Measurements from ENCODE around the gene RRP1B. TPM values are rescaled to one million over a fixed set of nuclear protein-coding genes. Genes with fewer than 3 reads are reported as not detected.
A peak's percentile ranks its signal among the peaks of the same experiment; 100 is the strongest.

The RRP1B gene
- total and polyA plus RNA-seq, 9 of the 15 experiments (the other 6 are each of a cell fraction or from before 2014, with no cell fraction given) = 6.8 to 66.6 (median 41.9) TPM

DNA sequence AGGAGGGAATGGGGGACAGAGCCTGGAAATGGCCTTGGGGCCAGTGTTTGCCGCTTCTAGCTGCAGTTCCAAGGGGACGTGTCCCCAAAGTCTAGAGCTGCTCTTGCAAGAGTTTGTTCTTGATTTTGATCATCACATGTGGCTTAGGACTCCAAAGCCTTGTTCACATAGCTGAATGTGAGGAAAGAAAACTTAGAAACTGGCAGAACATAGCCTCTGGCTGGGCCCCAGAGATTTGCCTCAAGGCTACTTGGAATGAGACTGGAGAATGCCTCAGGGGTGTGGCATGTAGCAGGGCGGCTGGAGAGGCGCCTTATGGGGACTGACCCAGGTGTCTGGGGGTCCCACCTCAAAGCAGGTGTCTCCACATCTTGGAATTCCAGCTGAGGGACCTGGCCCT, 61.8 kb downstream of the RRP1B start:
- intact Hi-C loops (cut with micrococcal nuclease) = no loop called here
- ChIA-PET CTCF (ENCODE audit: low intra/inter-chr PET ratio) (no interaction called here), POLR2A (interaction anchor here (0.6 to 1.2 kb wide), 10 partner anchors 8 to 292 kb away, joined by 3 to 5 read pairs (median 3); no protein-coding TSS in a partner anchor)
- FAIRE-seq (peak; percentile 37), ATAC-seq (no peak), DNase-seq (ENCODE audit: extremely low read depth in 1 of 4, low spot score in 3 of 4) (no peak)
- in situ Hi-C loops (cut with MboI) = no loop called here
- TF ChIP-seq PCBP1 (IDR thresholded peaks at IDR 0.05; ENCODE audit: low read depth, low read length, poor library complexity, severe bottlenecking) = no peak
- TF ChIP-seq RBM14 (IDR thresholded peaks at IDR 0.05; ENCODE audit: borderline replicate concordance, insufficient read depth, low read depth, low read length) = no peak
- TF ChIP-seq TGIF2 (CRISPR knock-in tag; IDR thresholded peaks at IDR 0.05) = no peak
- TF ChIP-seq U2AF1 (optimal IDR thresholded peaks at IDR 0.05; ENCODE audit: low read depth, low read length) = no peak
- TF ChIP-seq, protein P1, sequence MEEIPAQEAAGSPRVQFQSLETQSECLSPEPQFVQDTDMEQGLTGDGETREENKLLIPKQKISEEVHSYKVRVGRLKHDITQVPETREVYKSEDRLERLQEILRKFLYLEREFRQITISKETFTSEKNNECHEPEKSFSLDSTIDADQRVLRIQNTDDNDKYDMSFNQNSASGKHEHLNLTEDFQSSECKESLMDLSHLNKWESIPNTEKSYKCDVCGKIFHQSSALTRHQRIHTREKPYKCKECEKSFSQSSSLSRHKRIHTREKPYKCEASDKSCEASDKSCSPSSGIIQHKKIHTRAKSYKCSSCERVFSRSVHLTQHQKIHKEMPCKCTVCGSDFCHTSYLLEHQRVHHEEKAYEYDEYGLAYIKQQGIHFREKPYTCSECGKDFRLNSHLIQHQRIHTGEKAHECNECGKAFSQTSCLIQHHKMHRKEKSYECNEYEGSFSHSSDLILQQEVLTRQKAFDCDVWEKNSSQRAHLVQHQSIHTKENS (CRISPR knock-in tag; IDR thresholded peaks at IDR 0.05) = no peak
- no peak for TF ChIP-seq PHB (CRISPR knock-in tag; IDR thresholded peaks at IDR 0.05)
- Histone ChIP-seq H3K36me3 (ENCODE audit: control insufficient read depth, insufficient read depth, low read length) (peaks cover 50% of the 10 kb centered on the region), H4K20me1 (replicated peaks; ENCODE audit: control insufficient read depth, insufficient read depth, low read length) (peaks cover 27% of the 10 kb centered on the region), H3K27ac (ENCODE audit: extremely low read depth, low read depth, low read length) (no peak overlapping the region), H3K4me1 (replicated peaks in 1 of 2; ENCODE audit: control insufficient read depth in 2 of 2, insufficient read depth in 2 of 2, low read length in 2 of 2) (peaks cover 29 to 56% of the 10 kb centered on the region in 2 experiments; a peak in 4 of 5 replicates), H3K4me3 (no peak overlapping the region), H3K9ac (ENCODE audit: insufficient read depth in 1 of 2, low read depth in 2 of 2, low read length in 2 of 2) (peak overlapping the region in 1 of 2 experiments; percentile 100; a peak in 2 of 4 replicates), H3K27me3 (ENCODE audit: control insufficient read depth in 2 of 2, insufficient read depth in 2 of 2, low read length in 2 of 2) (no peaks in the 10 kb centered on the region), H3K9me1 (ENCODE audit: control insufficient read depth, insufficient read depth, low read length) (peaks cover 19% of the 10 kb centered on the region), H3K79me2 (ENCODE audit: control insufficient read depth, insufficient read depth, low read length) (peaks cover 67% of the 10 kb centered on the region), H3K4me2 (ENCODE audit: insufficient read depth, low read length) (no peak overlapping the region), H2AFZ (ENCODE audit: low read depth, low read length) (no peak overlapping the region), H3K9me3 (replicated peaks; ENCODE audit: control insufficient read depth, insufficient read depth, low read depth, low read length) (no peaks in the 10 kb centered on the region)
- no TSS peak for BruUV-seq (replicated peaks)
- 87% methylated on average over 4 of the region's 4 CpGs for WGBS (ENCODE audit: insufficient coverage, low coverage, missing lambda C conversion rate)

Data from K562 (cell line).